Erythroblast (primary cell): ENCODE results near the gene FYB1.
A peak's percentile ranks its signal among the peaks of the same experiment; 100 is the strongest.

Experiments
- DNase-seq, 2 experiments: peaks; one replicate each; lab custom pipeline; 2025; lab: John Stamatoyannopoulos, UW
- GATA1 ChIP-seq: IDR thresholded peaks from 2 replicates; pipeline ENCODE4 v1.6.1; 2011; ENCODE audit warnings: low read depth, mild to moderate bottlenecking, control low read depth, low read length, moderate library complexity
- POLR2A ChIP-seq: IDR thresholded peaks from 2 replicates; pipeline ENCODE4 v1.6.1; 2011; ENCODE audit warnings: mild to moderate bottlenecking, low read length

The FYB1 gene

GRCh38 chr5:39068099-39068498 is 151.3 kb downstream of the FYB1 start:
- no peak for DNase-seq
- TF ChIP-seq GATA1 (no peak), POLR2A (no peak)

DNA sequence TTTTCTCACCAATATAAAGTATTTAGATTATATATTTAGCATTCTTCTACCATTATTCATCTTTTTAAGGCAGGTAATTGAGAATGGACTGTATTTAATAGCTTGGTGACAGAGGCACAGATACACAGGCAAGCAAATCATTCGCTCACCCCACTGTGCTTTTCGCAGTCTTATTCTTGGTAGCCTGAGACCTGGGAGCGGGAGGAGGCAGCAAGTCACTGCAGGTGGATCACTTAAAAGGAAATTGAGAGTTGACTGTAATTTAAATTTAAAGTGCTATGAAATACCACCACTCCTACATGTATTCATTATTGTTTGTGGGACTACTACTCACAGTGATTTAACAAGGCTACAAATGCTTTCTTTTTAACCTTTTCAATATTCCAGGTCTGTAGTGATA is 154.9 kb downstream of the FYB1 start:
- TF ChIP-seq POLR2A (no peak), GATA1 (no peak)
- DNase-seq = no peak

- TF ChIP-seq GATA1 = no peak
- no peak for TF ChIP-seq POLR2A
These were observed 156.3 kb downstream of the FYB1 start for GRCh38 chr5:39063037-39063436.

GRCh38 chr5:39062530-39062929 is 156.8 kb downstream of the FYB1 start:
- DNase-seq = no peak
- TF ChIP-seq GATA1 (no peak), POLR2A (no peak)

More at GRCh38 chr5:39063037-39063436, 156.3 kb downstream of the FYB1 start:
- DNase-seq = no peak

- TF ChIP-seq GATA1 (no peak), POLR2A (no peak)
These were observed 157.3 kb downstream of the FYB1 start for GRCh38 chr5:39062104-39062503.

GRCh38 chr5:39059064-39059463 is 160.3 kb downstream of the FYB1 start:
- DNase-seq = no peak
- TF ChIP-seq POLR2A (no peak), GATA1 (no peak)

More at GRCh38 chr5:39062104-39062503, 157.3 kb downstream of the FYB1 start:
- DNase-seq = no peak

DNA sequence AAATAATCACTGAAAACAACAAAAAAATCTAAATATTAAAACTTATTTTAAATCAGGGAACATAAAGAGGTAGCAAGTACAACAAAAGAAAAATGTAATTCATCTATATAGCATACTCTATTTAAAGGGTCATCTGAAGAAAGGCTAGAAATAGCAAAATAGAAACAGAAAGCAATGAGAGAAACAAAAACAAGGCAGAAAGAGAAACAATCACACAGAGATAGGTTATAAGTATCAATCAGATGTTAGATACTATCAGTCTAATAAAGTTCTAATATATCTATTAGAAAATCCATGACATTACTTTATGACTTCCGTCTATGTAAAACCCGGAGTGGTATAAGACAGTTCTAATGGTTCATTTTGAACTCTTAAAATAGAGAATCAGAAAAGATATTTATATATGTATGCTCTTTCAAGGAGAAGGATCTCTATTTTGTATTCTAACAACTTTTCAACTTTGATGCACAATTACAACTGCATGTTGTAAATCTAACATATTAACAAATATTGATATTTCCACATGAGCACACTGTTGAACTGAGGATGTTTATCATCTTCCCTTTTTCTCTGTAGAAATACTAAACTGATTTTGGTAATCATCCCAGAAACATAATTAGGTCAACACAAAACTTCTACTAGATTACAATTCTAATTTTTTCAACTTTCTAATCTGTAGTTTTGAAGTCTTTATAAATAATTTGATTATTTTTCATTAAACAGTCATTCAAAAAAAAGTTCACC is 161.0 kb downstream of the FYB1 start:
- TF ChIP-seq GATA1 (no peak), POLR2A (no peak)
- no peak for DNase-seq

DNA sequence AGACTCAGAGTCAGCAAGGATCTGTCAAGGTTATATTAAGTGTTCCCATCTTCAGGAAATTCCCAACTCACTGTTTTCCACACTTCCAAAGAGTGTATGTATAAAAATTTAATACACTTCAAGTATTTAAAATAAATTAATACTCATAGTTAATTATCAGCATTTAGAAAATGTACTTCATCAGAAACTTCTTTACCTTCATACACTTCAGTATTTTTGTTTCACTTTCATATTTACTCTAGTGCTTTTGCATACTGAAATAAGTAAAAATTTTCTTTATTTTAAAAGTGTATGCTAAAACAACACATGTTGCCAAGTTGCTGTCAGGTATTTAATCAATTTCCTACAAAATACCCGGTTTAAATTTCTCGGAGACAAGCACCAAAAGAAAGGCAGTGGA is 161.6 kb downstream of the FYB1 start:
- peak in 1 of 2 experiments; percentile 6 for DNase-seq
- TF ChIP-seq GATA1 (no peak), POLR2A (no peak)

DNA sequence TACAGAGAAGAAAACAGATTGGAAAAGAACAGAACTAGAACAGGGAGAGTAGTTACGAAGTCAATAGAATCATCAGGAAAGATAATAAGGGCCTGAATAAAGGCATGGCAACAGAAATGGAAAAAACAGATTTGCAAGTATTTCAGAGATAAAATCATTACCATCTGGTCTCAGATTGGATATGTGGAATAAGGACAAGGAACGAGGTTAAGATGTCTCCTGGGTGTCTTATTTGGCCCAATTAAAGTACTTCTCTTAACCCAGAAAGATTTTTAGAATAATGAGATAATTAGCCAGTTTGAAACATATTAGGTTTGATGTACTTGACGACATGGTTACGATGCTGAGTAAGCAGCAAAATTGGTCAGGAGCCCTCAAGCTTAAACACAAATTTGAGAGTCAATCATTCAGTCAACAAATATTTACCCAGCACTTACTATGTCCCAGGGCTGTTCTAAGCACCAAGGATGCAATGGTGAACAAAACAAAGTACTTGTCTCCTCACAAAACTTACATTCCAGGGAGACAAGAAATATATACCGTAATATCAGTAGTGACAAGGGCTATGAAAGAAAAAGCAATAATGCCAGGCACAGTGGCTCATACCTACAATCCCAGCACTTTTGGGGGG is 163.5 kb downstream of the FYB1 start:
- DNase-seq = no peak
- no peak for TF ChIP-seq GATA1
- TF ChIP-seq POLR2A = no peak
